ENCODE data around the gene PAPPA. TPM values are rescaled to one million over a fixed set of nuclear protein-coding genes. Genes with fewer than 3 reads are reported as not detected.

The PAPPA gene
- total and polyA plus RNA-seq, 9 donors = 0.61 to 5.5 (median 2.6) TPM

DNA sequence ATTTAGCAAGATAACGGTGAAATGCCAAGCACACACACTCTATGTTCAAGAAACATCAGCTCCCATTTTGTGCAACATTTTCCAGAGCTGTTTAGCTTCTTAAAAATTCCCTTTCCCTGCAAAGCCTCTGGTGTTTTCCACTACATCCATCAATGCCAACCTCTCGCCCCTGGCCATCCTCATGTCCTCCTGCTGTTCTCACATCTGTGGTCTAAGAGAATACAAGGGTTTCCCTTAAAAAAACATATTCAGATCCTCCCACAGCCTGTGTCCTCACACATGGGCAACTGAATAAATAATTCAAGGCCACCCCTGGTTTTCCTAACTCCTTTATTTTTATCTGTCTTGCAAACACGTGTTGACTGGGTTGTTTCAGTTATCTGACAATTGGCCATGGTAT is 70.3 kb downstream of the PAPPA start:
- H3K27ac ChIP-seq = no peak overlapping the region
- no peaks in the 10 kb centered on the region for H3K9me3 ChIP-seq
- H3K4me3 ChIP-seq = no peak overlapping the region
- no peak for TF ChIP-seq POLR2A (IDR thresholded peaks at IDR 0.05)
- TF ChIP-seq, protein P1, sequence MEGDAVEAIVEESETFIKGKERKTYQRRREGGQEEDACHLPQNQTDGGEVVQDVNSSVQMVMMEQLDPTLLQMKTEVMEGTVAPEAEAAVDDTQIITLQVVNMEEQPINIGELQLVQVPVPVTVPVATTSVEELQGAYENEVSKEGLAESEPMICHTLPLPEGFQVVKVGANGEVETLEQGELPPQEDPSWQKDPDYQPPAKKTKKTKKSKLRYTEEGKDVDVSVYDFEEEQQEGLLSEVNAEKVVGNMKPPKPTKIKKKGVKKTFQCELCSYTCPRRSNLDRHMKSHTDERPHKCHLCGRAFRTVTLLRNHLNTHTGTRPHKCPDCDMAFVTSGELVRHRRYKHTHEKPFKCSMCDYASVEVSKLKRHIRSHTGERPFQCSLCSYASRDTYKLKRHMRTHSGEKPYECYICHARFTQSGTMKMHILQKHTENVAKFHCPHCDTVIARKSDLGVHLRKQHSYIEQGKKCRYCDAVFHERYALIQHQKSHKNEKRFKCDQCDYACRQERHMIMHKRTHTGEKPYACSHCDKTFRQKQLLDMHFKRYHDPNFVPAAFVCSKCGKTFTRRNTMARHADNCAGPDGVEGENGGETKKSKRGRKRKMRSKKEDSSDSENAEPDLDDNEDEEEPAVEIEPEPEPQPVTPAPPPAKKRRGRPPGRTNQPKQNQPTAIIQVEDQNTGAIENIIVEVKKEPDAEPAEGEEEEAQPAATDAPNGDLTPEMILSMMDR (IDR thresholded peaks at IDR 0.05) = no peak
- no peak for TF ChIP-seq EP300 (IDR thresholded peaks at IDR 0.05)
- intact Hi-C loops (cut with DNase I) = loop anchor here in 1 of 4 donors (10.0 kb wide), 1 partner anchor 49 kb away; no protein-coding TSS in a partner anchor
- peaks cover 3% of the 10 kb centered on the region for H3K4me1 ChIP-seq (ENCODE audit: insufficient read depth)
- no peak for DNase-seq
- WGBS, 3 donors = 54 to 61% (median 61%) methylated on average over 3 of the region's 3 CpGs
- no peaks in the 10 kb centered on the region for H3K36me3 ChIP-seq
- H3K27me3 ChIP-seq = no peaks in the 10 kb centered on the region

DNA sequence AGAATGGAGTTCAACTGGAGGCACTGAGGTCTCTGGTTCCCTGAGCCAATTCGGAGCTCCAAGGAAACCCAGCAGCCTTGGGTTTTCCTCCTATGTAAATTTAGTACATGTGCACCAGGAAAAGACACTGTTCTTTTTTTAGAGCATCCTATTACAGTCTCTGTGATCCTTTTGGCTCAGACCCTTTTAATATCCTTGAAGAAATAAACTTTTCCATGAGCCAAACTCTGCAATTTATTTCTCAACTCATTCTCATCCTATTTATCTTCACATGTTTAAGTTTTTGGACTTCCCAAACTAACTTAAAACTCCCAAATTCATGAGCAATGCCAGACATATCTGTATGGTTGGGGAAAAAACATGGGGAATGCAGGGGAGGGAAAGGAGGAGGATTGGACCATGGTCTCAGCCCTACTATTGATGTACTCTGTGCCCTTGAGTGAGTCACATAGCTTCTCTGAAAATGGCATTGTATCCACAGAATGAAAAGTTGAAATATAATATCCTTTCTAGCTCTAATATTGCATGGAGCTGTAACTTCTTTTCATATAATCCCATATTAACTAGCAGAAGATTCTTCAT is 76.6 kb downstream of the PAPPA start:
- intact Hi-C loops (cut with DNase I) = no loop called here
- DNase-seq = no peak
- WGBS, 3 donors = 0 to 28% (median 11%) methylated on average over 1 of the region's 1 CpG
- TF ChIP-seq, protein P1 (IDR thresholded peaks at IDR 0.05) = no peak
- TF ChIP-seq POLR2A (IDR thresholded peaks at IDR 0.05) (no peak), EP300 (IDR thresholded peaks at IDR 0.05) (no peak)
- Histone ChIP-seq H3K27ac (no peak overlapping the region), H3K9me3 (no peaks in the 10 kb centered on the region), H3K36me3 (no peaks in the 10 kb centered on the region), H3K4me3 (no peak overlapping the region), H3K27me3 (no peaks in the 10 kb centered on the region), H3K4me1 (ENCODE audit: insufficient read depth) (peaks cover 2% of the 10 kb centered on the region)

DNA sequence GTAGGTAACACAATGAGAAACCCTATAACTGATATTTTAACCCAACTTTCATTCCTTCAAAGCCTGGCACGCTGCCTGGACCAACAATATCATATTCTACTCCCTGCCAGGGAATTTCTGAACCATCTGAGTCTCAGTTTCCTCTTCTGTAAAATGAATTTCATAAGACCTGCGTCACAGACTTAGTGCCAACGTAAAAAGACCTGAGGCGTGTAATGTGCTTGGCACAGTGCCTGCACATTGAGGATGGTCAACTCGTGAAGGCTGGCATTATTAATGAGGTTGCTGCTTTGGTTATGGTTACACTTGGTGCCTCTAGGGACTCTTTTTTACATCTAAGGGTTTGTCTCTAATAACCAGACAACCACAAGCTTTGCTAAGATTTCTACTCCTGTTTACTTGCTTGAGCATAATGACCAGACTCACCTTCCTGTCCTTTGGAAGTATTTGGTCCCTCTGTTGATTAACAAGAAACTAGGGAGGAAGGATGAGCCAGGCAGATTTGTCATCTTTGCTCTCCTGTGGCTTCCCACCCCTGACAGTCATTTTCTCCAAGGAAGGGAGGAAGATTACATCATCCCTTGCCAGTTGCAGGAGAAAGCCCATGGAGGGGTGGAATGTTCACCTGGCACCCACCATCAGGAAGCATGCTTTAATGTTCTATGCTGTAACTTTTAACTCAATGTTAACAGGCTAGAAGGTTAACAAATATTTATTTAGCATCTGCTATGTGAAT is 79.0 kb downstream of the PAPPA start:
- TF ChIP-seq EP300 (IDR thresholded peaks at IDR 0.05) = no peak
- TF ChIP-seq POLR2A (IDR thresholded peaks at IDR 0.05) = no peak
- TF ChIP-seq, protein P1 (IDR thresholded peaks at IDR 0.05) = no peak
- Histone ChIP-seq H3K36me3 (no peaks in the 10 kb centered on the region), H3K27me3 (no peaks in the 10 kb centered on the region), H3K27ac (no peak overlapping the region), H3K9me3 (no peaks in the 10 kb centered on the region), H3K4me1 (ENCODE audit: insufficient read depth) (peaks cover 2% of the 10 kb centered on the region), H3K4me3 (no peak overlapping the region)
- intact Hi-C loops (cut with DNase I) = no loop called here
- DNase-seq = no peak
- 77 to 81% (median 79%) methylated on average over 5 of the region's 5 CpGs for WGBS, 3 donors

DNA sequence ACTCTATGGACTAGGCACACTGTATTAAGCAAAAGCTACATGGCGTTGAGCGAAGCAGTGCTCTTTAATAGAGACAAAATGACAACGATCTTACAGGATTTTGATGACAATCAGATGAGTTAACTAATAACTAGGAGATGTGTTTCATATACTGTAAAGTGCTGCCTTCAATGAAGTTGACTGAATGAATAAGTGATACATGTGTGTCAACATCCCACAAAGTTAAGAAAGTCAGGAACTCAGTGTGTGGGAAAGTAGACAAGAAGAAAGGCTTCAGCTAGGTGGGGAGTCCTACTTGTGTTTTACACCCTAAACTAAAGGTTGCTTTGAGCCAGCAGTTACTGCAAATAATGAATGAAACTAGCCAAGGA is 79.6 kb downstream of the PAPPA start:
- Histone ChIP-seq H3K4me1 (ENCODE audit: insufficient read depth) (peaks cover 2% of the 10 kb centered on the region), H3K9me3 (no peaks in the 10 kb centered on the region), H3K27me3 (no peaks in the 10 kb centered on the region), H3K4me3 (no peak overlapping the region), H3K36me3 (no peaks in the 10 kb centered on the region), H3K27ac (no peak overlapping the region)
- no peak for DNase-seq
- intact Hi-C loops (cut with DNase I) = no loop called here
- TF ChIP-seq POLR2A (IDR thresholded peaks at IDR 0.05) (no peak), EP300 (IDR thresholded peaks at IDR 0.05) (no peak)
- TF ChIP-seq, protein P1 (IDR thresholded peaks at IDR 0.05) = no peak
- WGBS, 3 donors = 92% methylated on average over 3 of the region's 3 CpGs
